Activated CD8-positive, alpha-beta T cell treated with anti-CD3 and anti-CD28 coated beads, Interleukin-2, amount 10 ng/mL, durations not matched to agents 7 days and 5 days (primary cell): ENCODE results near the gene EXOC4. TPM values are rescaled to one million over a fixed set of nuclear protein-coding genes. Genes with fewer than 3 reads are reported as not detected.

ENCODE experiments used
- ATAC-seq: fragments of 150-1000 bp; cut with Tn5 transposase; one replicate; pipeline ENCODE4 v1.10.0; 2021; ENCODE audit warnings: moderate library complexity
- CTCF ChIA-PET: fragments of 350-600 bp; sonication (Branson Sonifier 250); formaldehyde crosslinking; loops from one replicate; lab custom pipeline; 2021; ENCODE audit warnings: antibody characterized with exemption; lab: Charles Lee
- POLR2A ChIA-PET: fragments of 350-600 bp; sonication (Branson Sonifier 250); formaldehyde crosslinking; loops from one replicate; lab custom pipeline; 2021; ENCODE audit warnings: antibody characterized with exemption; lab: Charles Lee
- DNase-seq: peaks from one replicate; pipeline ENCODE4 v3.0.0-alpha.2; 2020
- H3K27ac Mint-ChIP-seq: one replicate; pipeline ENCODE4 v1.8.0; 2021; ENCODE audit warnings: mild to moderate bottlenecking, mixed read lengths
- H3K27me3 Mint-ChIP-seq: one replicate; pipeline ENCODE4 v1.8.0; 2021; ENCODE audit warnings: low read depth, mixed read lengths
- H3K36me3 Mint-ChIP-seq: one replicate; pipeline ENCODE4 v1.8.0; 2021; ENCODE audit warnings: low read depth, mixed read lengths
- H3K4me1 Mint-ChIP-seq: one replicate; pipeline ENCODE4 v1.8.0; 2021; ENCODE audit warnings: low read depth, mixed read lengths
- H3K4me3 Mint-ChIP-seq: one replicate; pipeline ENCODE4 v1.8.0; 2021; ENCODE audit warnings: mild to moderate bottlenecking, mixed read lengths
- H3K9me3 Mint-ChIP-seq: one replicate; pipeline ENCODE4 v1.8.0; 2022; ENCODE audit warnings: mixed read lengths; ENCODE audit not compliant: insufficient read depth
- total RNA-seq, 2 experiments: library from RNA; stranded (reverse); gene quantifications; one replicate each; pipeline ENCODE4 v1.2.3, GENCODE V29; 2021

EXOC4 gene
- total RNA-seq, 2 experiments from 2014 or later, result 68.2 to 75.1 TPM

- Mint-ChIP-seq H3K27ac (no peak overlapping the region), H3K36me3 (no peaks in the 10 kb centered on the region), H3K4me3 (no peak overlapping the region), H3K27me3 (no peaks in the 10 kb centered on the region), H3K4me1 (no peaks in the 10 kb centered on the region), H3K9me3 (no peaks in the 10 kb centered on the region)
- ChIA-PET CTCF (no interaction called here), POLR2A (no interaction called here)
- DNase-seq, result no peak
- ATAC-seq, result no peak
Observed at GRCh38 chr7:133807624-133808492, 555.0 kb downstream of the EXOC4 start.

- DNase-seq (no peak), ATAC-seq (no peak)
- POLR2A ChIA-PET, result no interaction called here
Observed at GRCh38 chr7:133808493-133808866, 555.6 kb downstream of the EXOC4 start.

GRCh38 chr7:133812877-133813276 lies 560.0 kb downstream of the EXOC4 start:
- no peaks in the 10 kb centered on the region for H3K9me3 Mint-ChIP-seq
- ATAC-seq (no peak), DNase-seq (no peak)
- H3K4me3 Mint-ChIP-seq, result no peak overlapping the region
- POLR2A ChIA-PET, result no interaction called here
- H3K4me1 Mint-ChIP-seq, result peaks cover 2% of the 10 kb centered on the region
- H3K27me3 Mint-ChIP-seq, result no peaks in the 10 kb centered on the region
- peaks cover 6% of the 10 kb centered on the region for H3K36me3 Mint-ChIP-seq
- CTCF ChIA-PET, result no interaction called here
- no peak overlapping the region for H3K27ac Mint-ChIP-seq

More at GRCh38 chr7:133808493-133808866, 555.6 kb downstream of the EXOC4 start:
- Mint-ChIP-seq H3K9me3 (no peaks in the 10 kb centered on the region), H3K27me3 (no peaks in the 10 kb centered on the region), H3K4me3 (no peak overlapping the region), H3K36me3 (no peaks in the 10 kb centered on the region), H3K4me1 (peaks cover under 1% of the 10 kb centered on the region), H3K27ac (no peak overlapping the region)
- CTCF ChIA-PET, result no interaction called here

- DNase-seq (no peak), ATAC-seq (no peak)
- Mint-ChIP-seq H3K27ac (no peak overlapping the region), H3K4me1 (peaks cover 2% of the 10 kb centered on the region), H3K27me3 (no peaks in the 10 kb centered on the region), H3K9me3 (no peaks in the 10 kb centered on the region), H3K4me3 (no peak overlapping the region), H3K36me3 (peaks cover 10% of the 10 kb centered on the region)
- POLR2A ChIA-PET, result no interaction called here
- CTCF ChIA-PET, result no interaction called here
Observed at GRCh38 chr7:133815611-133816210, 562.8 kb downstream of the EXOC4 start.

- ChIA-PET POLR2A (no interaction called here), CTCF (no interaction called here)
- H3K9me3 Mint-ChIP-seq, result no peaks in the 10 kb centered on the region
- no peaks in the 10 kb centered on the region for H3K27me3 Mint-ChIP-seq
- H3K4me3 Mint-ChIP-seq, result no peak overlapping the region
- H3K27ac Mint-ChIP-seq, result no peak overlapping the region
- DNase-seq (no peak), ATAC-seq (no peak)
- H3K4me1 Mint-ChIP-seq, result no peaks in the 10 kb centered on the region
- peaks cover 10% of the 10 kb centered on the region for H3K36me3 Mint-ChIP-seq
Observed at GRCh38 chr7:133819695-133820094, 566.8 kb downstream of the EXOC4 start.

- Mint-ChIP-seq H3K9me3 (no peaks in the 10 kb centered on the region), H3K27ac (no peak overlapping the region), H3K36me3 (peaks cover 10% of the 10 kb centered on the region), H3K4me1 (no peaks in the 10 kb centered on the region), H3K27me3 (no peaks in the 10 kb centered on the region), H3K4me3 (no peak overlapping the region)
- ATAC-seq, result no peak
- no peak for DNase-seq
- CTCF ChIA-PET, result no interaction called here
- POLR2A ChIA-PET, result no interaction called here
Observed at GRCh38 chr7:133820584-133820983, 567.7 kb downstream of the EXOC4 start.

- no peaks in the 10 kb centered on the region for H3K9me3 Mint-ChIP-seq
- H3K27ac Mint-ChIP-seq, result no peak overlapping the region
- H3K36me3 Mint-ChIP-seq, result peaks cover 10% of the 10 kb centered on the region
- no peak overlapping the region for H3K4me3 Mint-ChIP-seq
- DNase-seq (no peak), ATAC-seq (no peak)
- ChIA-PET CTCF (no interaction called here), POLR2A (no interaction called here)
- no peaks in the 10 kb centered on the region for H3K27me3 Mint-ChIP-seq
- no peaks in the 10 kb centered on the region for H3K4me1 Mint-ChIP-seq
Observed at GRCh38 chr7:133821171-133821570, 568.3 kb downstream of the EXOC4 start.

- CTCF ChIA-PET, result no interaction called here
- Mint-ChIP-seq H3K4me3 (no peak overlapping the region), H3K27me3 (no peaks in the 10 kb centered on the region), H3K4me1 (no peaks in the 10 kb centered on the region), H3K27ac (no peak overlapping the region), H3K36me3 (peaks cover 10% of the 10 kb centered on the region), H3K9me3 (no peaks in the 10 kb centered on the region)
- ATAC-seq, result no peak
- DNase-seq, result no peak
- POLR2A ChIA-PET, result no interaction called here
Observed at GRCh38 chr7:133822001-133822641, 569.2 kb downstream of the EXOC4 start.

GRCh38 chr7:133822868-133823552 lies 570.1 kb downstream of the EXOC4 start:
- Mint-ChIP-seq H3K4me1 (no peaks in the 10 kb centered on the region), H3K9me3 (no peaks in the 10 kb centered on the region), H3K36me3 (peaks cover 4% of the 10 kb centered on the region), H3K27ac (no peak overlapping the region), H3K4me3 (no peak overlapping the region), H3K27me3 (no peaks in the 10 kb centered on the region)
- CTCF ChIA-PET, result no interaction called here
- ATAC-seq (no peak), DNase-seq (no peak)
- POLR2A ChIA-PET, result no interaction called here

GRCh38 chr7:133824132-133824531 lies 571.3 kb downstream of the EXOC4 start:
- Mint-ChIP-seq H3K4me1 (no peaks in the 10 kb centered on the region), H3K36me3 (peaks cover 1% of the 10 kb centered on the region), H3K27me3 (no peaks in the 10 kb centered on the region), H3K27ac (no peak overlapping the region), H3K9me3 (no peaks in the 10 kb centered on the region), H3K4me3 (no peak overlapping the region)
- CTCF ChIA-PET, result no interaction called here
- DNase-seq (no peak), ATAC-seq (no peak)
- POLR2A ChIA-PET, result no interaction called here

- no peak overlapping the region for H3K4me3 Mint-ChIP-seq
- no peak for ATAC-seq
Observed at GRCh38 chr7:133827707-133828623, 575.1 kb downstream of the EXOC4 start.

More at GRCh38 chr7:133827707-133828623, 575.1 kb downstream of the EXOC4 start:
- Mint-ChIP-seq H3K9me3 (peaks cover 5% of the 10 kb centered on the region), H3K36me3 (peaks cover 8% of the 10 kb centered on the region), H3K27me3 (no peaks in the 10 kb centered on the region), H3K27ac (no peak overlapping the region), H3K4me1 (no peaks in the 10 kb centered on the region)
- ChIA-PET POLR2A (no interaction called here), CTCF (no interaction called here)
- DNase-seq, result no peak
